ENCODE results near the gene KRTAP19-5. TPM values are rescaled to one million over a fixed set of nuclear protein-coding genes. Genes with fewer than 3 reads are reported as not detected.

Gene KRTAP19-5
- total RNA-seq, 2 donors from 2014 or later = not detected

DNA sequence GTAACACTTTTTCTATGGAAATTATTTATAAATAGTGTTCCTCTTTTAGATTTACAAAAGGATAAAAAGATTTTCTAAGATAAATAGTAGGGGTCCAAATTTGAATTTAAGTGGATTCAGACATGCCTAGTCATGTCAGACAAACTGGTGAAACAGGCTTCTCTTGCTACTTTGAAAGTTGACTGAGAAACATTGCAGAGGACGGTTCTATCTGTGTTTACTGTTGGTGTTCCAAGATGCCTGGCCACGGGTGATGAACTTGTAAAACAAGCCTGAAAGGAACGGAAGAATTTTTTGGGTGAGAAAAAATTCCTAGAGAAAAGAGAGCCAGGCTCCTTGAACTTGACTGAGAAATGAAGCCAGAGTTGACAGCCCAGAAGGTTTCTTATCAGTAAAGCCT lies 23.9 kb downstream of the KRTAP19-5 start:
- TF ChIP-seq, protein P1, sequence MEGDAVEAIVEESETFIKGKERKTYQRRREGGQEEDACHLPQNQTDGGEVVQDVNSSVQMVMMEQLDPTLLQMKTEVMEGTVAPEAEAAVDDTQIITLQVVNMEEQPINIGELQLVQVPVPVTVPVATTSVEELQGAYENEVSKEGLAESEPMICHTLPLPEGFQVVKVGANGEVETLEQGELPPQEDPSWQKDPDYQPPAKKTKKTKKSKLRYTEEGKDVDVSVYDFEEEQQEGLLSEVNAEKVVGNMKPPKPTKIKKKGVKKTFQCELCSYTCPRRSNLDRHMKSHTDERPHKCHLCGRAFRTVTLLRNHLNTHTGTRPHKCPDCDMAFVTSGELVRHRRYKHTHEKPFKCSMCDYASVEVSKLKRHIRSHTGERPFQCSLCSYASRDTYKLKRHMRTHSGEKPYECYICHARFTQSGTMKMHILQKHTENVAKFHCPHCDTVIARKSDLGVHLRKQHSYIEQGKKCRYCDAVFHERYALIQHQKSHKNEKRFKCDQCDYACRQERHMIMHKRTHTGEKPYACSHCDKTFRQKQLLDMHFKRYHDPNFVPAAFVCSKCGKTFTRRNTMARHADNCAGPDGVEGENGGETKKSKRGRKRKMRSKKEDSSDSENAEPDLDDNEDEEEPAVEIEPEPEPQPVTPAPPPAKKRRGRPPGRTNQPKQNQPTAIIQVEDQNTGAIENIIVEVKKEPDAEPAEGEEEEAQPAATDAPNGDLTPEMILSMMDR (conservative IDR thresholded peaks at IDR 0.05) = no peak
- Histone ChIP-seq H3K36me3 (ENCODE audit: control insufficient read depth, insufficient read depth, low read length) (no peaks in the 10 kb centered on the region), H3K9me3 (ENCODE audit: control insufficient read depth, low read length) (no peaks in the 10 kb centered on the region), H3K4me1 (ENCODE audit: control insufficient read depth, insufficient read depth, low read length) (no peaks in the 10 kb centered on the region), H3K9ac (ENCODE audit: extremely low read depth, low read length, poor library complexity, severe bottlenecking) (no peak overlapping the region), H3K4me3 (ENCODE audit: low read length) (no peak overlapping the region), H3K27ac (ENCODE audit: low read depth, low read length) (no peak overlapping the region), H3K27me3 (ENCODE audit: control insufficient read depth, insufficient read depth, low read length, poor library complexity, severe bottlenecking) (no peaks in the 10 kb centered on the region)
- Mint-ChIP-seq H3K9me3 (no peaks in the 10 kb centered on the region), H3K27ac (no peak overlapping the region), H3K4me1 (no peaks in the 10 kb centered on the region), H3K36me3 (ENCODE audit: low read depth) (no peaks in the 10 kb centered on the region), H3K4me3 (no peak overlapping the region), H3K27me3 (ENCODE audit: insufficient read depth) (no peaks in the 10 kb centered on the region)
- 72 to 82% methylated on average over 3 of the region's 3 CpGs for WGBS, 2 experiments (ENCODE audit: insufficient coverage in 1 of 2, insufficient read length in 1 of 2)
- DNase-seq = no peak

DNA sequence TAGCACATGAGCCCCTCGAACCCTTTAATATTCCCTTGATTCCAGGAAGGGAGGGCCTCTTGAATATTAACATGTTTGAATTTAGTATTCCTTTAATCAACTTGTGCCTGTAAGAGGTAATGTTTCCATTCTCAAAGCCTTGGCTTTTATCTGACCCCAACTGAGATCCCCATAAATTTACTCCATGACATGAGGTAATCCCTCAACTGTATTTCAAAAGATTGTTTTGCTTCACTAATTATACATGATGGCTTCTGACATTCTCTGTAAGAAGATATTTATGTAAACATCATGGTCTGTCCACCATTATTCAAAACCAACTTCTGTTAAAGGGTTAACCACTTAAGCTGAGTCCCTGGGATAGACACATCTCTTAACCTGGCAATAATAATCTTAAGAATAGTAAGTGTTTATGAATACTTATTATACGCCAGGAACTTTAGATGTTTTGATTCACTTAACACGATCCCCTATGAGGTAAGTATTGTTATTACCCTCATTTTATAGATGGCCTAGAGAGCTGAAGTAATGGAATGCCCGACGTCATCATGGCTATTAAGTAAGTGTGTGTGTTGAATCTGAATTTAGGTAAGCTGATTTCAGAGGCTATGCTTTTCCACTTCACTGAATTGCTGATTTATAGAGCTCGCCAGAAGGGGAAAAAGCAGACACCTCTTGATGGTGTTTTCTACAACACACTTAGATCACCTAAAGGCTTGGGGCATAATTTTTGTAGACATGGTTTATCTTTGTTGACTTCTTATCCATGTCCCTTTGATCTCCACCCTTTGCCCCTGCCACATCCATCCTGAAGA lies 32.8 kb downstream of the KRTAP19-5 start:
- H3K4me1 Mint-ChIP-seq = no peaks in the 10 kb centered on the region
- DNase-seq = no peak
- no peak overlapping the region for H3K4me3 ChIP-seq (ENCODE audit: low read length)
- H3K9ac ChIP-seq (ENCODE audit: extremely low read depth, low read length, poor library complexity, severe bottlenecking) = no peak overlapping the region
- H3K4me1 ChIP-seq (ENCODE audit: control insufficient read depth, insufficient read depth, low read length) = no peaks in the 10 kb centered on the region
- no peak overlapping the region for H3K27ac Mint-ChIP-seq
- H3K27me3 ChIP-seq (ENCODE audit: control insufficient read depth, insufficient read depth, low read length, poor library complexity, severe bottlenecking) = no peaks in the 10 kb centered on the region
- H3K9me3 Mint-ChIP-seq = no peaks in the 10 kb centered on the region
- no peaks in the 10 kb centered on the region for H3K9me3 ChIP-seq (ENCODE audit: control insufficient read depth, low read length)
- H3K27me3 Mint-ChIP-seq (ENCODE audit: insufficient read depth) = no peaks in the 10 kb centered on the region
- no peak overlapping the region for H3K4me3 Mint-ChIP-seq
- TF ChIP-seq, protein P1 (conservative IDR thresholded peaks at IDR 0.05) = no peak
- H3K36me3 ChIP-seq (ENCODE audit: control insufficient read depth, insufficient read depth, low read length) = no peaks in the 10 kb centered on the region
- 93 to 100% methylated on average over 2 to 6 of the region's 6 CpGs for WGBS, 2 experiments (ENCODE audit: insufficient coverage in 1 of 2, insufficient read length in 1 of 2)
- H3K27ac ChIP-seq (ENCODE audit: low read depth, low read length) = no peak overlapping the region
- no peaks in the 10 kb centered on the region for H3K36me3 Mint-ChIP-seq (ENCODE audit: low read depth)

DNA sequence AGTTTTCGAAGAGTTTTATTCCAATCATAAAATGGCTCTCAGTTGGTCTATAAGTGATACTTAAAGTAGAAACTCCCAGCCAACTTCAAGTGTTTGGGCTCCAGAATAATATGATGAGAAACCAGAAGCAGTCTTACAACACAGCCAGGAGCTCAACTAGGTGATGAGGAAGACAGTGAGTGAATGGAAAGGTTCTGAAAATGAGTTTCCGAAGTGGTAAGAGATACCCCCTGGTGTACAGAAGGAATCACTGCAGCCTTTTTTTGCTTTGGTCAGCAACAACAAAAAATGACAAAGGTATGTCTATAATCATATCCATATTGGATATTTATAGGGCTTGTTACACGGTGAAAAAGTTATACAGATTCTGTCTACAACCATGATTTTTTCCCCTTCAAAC lies 38.2 kb downstream of the KRTAP19-5 start:
- no peaks in the 10 kb centered on the region for H3K9me3 Mint-ChIP-seq

More for the DNA sequence above, 38.2 kb downstream of the KRTAP19-5 start:
- Histone ChIP-seq H3K4me1 (ENCODE audit: control insufficient read depth, insufficient read depth, low read length) (no peaks in the 10 kb centered on the region), H3K9me3 (ENCODE audit: control insufficient read depth, low read length) (no peaks in the 10 kb centered on the region), H3K27me3 (ENCODE audit: control insufficient read depth, insufficient read depth, low read length, poor library complexity, severe bottlenecking) (no peaks in the 10 kb centered on the region), H3K4me3 (ENCODE audit: low read length) (no peak overlapping the region), H3K27ac (ENCODE audit: low read depth, low read length) (no peak overlapping the region), H3K36me3 (ENCODE audit: control insufficient read depth, insufficient read depth, low read length) (no peaks in the 10 kb centered on the region), H3K9ac (ENCODE audit: extremely low read depth, low read length, poor library complexity, severe bottlenecking) (no peak overlapping the region)
- no peaks in the 10 kb centered on the region for H3K27me3 Mint-ChIP-seq (ENCODE audit: insufficient read depth)
- WGBS, 2 experiments (ENCODE audit: insufficient coverage in 1 of 2, insufficient read length in 1 of 2) = 54 to 86% methylated on average over 1 to 3 of the region's 3 CpGs
- TF ChIP-seq, protein P1 (conservative IDR thresholded peaks at IDR 0.05) = peak; percentile 83
- peak; percentile 48 for DNase-seq
- H3K4me1 Mint-ChIP-seq = no peaks in the 10 kb centered on the region
- no peak overlapping the region for H3K27ac Mint-ChIP-seq
- H3K4me3 Mint-ChIP-seq = no peak overlapping the region
- no peaks in the 10 kb centered on the region for H3K36me3 Mint-ChIP-seq (ENCODE audit: low read depth)

Other genes starting within 250 kb of the KRTAP19-5 start
- not detected for gene KRTAP24-1, start 219.2 kb downstream of the KRTAP19-5 start, total RNA-seq
- not detected for gene KRTAP25-1, start 212.6 kb downstream of the KRTAP19-5 start, total RNA-seq
- gene KRTAP26-1, start 181.8 kb downstream of the KRTAP19-5 start, total RNA-seq = not detected
- gene KRTAP27-1, start 164.4 kb downstream of the KRTAP19-5 start, total RNA-seq = not detected
- not detected for gene KRTAP23-1, start 153.5 kb downstream of the KRTAP19-5 start, total RNA-seq
- not detected for gene KRTAP13-2, start 129.9 kb downstream of the KRTAP19-5 start, total RNA-seq
- gene KRTAP13-1, start 106.1 kb downstream of the KRTAP19-5 start, total RNA-seq = not detected
- gene KRTAP13-3, start 76.2 kb downstream of the KRTAP19-5 start, total RNA-seq = not detected
- gene KRTAP13-4, start 71.9 kb downstream of the KRTAP19-5 start, total RNA-seq = not detected
- not detected for gene KRTAP15-1, start 61.9 kb downstream of the KRTAP19-5 start, total RNA-seq
- not detected for gene KRTAP19-1, start 21.8 kb downstream of the KRTAP19-5 start, total RNA-seq
- not detected for gene KRTAP19-2, start 14.7 kb downstream of the KRTAP19-5 start, total RNA-seq
- gene KRTAP19-3, start 10.1 kb downstream of the KRTAP19-5 start, total RNA-seq = not detected
- not detected for gene KRTAP19-4, start 5.0 kb downstream of the KRTAP19-5 start, total RNA-seq
- not detected for gene KRTAP19-6, start 39.7 kb upstream of the KRTAP19-5 start, total RNA-seq
- not detected for gene KRTAP19-7, start 59.2 kb upstream of the KRTAP19-5 start, total RNA-seq
- not detected for gene KRTAP22-2, start 88.3 kb upstream of the KRTAP19-5 start, total RNA-seq
- not detected for gene KRTAP6-3, start 90.3 kb upstream of the KRTAP19-5 start, total RNA-seq
- not detected for gene KRTAP6-2, start 96.8 kb upstream of the KRTAP19-5 start, total RNA-seq
- not detected for gene KRTAP22-1, start 98.9 kb upstream of the KRTAP19-5 start, total RNA-seq
- gene KRTAP6-1, start 111.8 kb upstream of the KRTAP19-5 start, total RNA-seq = not detected
- not detected for gene KRTAP20-1, start 114.3 kb upstream of the KRTAP19-5 start, total RNA-seq
- not detected for gene KRTAP20-4, start 118.5 kb upstream of the KRTAP19-5 start, total RNA-seq
- not detected for gene KRTAP20-2, start 133.1 kb upstream of the KRTAP19-5 start, total RNA-seq
- not detected for gene KRTAP20-3, start 140.7 kb upstream of the KRTAP19-5 start, total RNA-seq
- gene KRTAP21-3, start 216.6 kb upstream of the KRTAP19-5 start, total RNA-seq = not detected
- not detected for gene KRTAP21-2, start 245.1 kb upstream of the KRTAP19-5 start, total RNA-seq